Esophagus muscularis mucosa (tissue), 3 donors: ENCODE data around the gene FAM89B.

ENCODE experiments used
- CTCF ChIP-seq, 3 experiments: fragments of 200-600 bp in 2 of 3; fragments of 450-650 bp in 1 of 3; sonication (generic) in 2 of 3; IDR thresholded peaks; one replicate each; pipeline ENCODE4 v1.5.1; 2017 to 2019; ENCODE audit warnings: antibody characterized with exemption in 3 of 3, mild to moderate bottlenecking in 2 of 3, moderate library complexity in 1 of 3
- POLR2A ChIP-seq: fragments of 450-650 bp; IDR thresholded peaks from one replicate; pipeline ENCODE4 v1.6.1; 2017; ENCODE audit warnings: antibody characterized with exemption, moderate library complexity, mild to moderate bottlenecking, low read depth
- POLR2AphosphoS5 ChIP-seq, 2 donors: sonication (generic); formaldehyde crosslinking; IDR thresholded peaks; one replicate each; pipeline ENCODE4 v1.6.1; 2017; ENCODE audit warnings: antibody characterized with exemption in 2 of 2

GRCh38 chr11:65547446-65548125 is 24.8 kb upstream of the FAM89B start:
- TF ChIP-seq CTCF (IDR thresholded peaks at IDR 0.05) = no peak
- TF ChIP-seq POLR2A = no peak
- TF ChIP-seq POLR2AphosphoS5 (IDR thresholded peaks at IDR 0.05) = no peak
